GM23248 (cell line): ENCODE data around the gene GLIPR2.

Experiments
- EZH2 ChIP-seq: fragments of 200-600 bp; sonication (generic); IDR thresholded peaks from 2 replicates; pipeline ENCODE4 v1.6.1; 2018; ENCODE audit warnings: antibody characterized with exemption, mild to moderate bottlenecking; ENCODE audit not compliant: insufficient read depth, poor library complexity, severe bottlenecking
- EZH2phosphoT487 ChIP-seq: fragments of 200-600 bp; sonication (generic); IDR thresholded peaks from 2 replicates; pipeline ENCODE4 v1.6.1; 2018; ENCODE audit warnings: antibody characterized with exemption, moderate library complexity, mild to moderate bottlenecking, low read depth; ENCODE audit not compliant: insufficient read depth

- TF ChIP-seq EZH2phosphoT487 = no peak
- TF ChIP-seq EZH2 = no peak
Observed at GRCh38 chr9:36194326-36195000, 57.9 kb downstream of the GLIPR2 start.
